Neural progenitor cell (in vitro differentiated cells): ENCODE measurements around the gene ANKRD13D.

ENCODE experiments used
- CTCF ChIP-seq: fragments of 200-600 bp; sonication (generic); IDR thresholded peaks from 2 replicates; pipeline ENCODE4 v1.5.1; 2017; ENCODE audit warnings: antibody characterized with exemption, mild to moderate bottlenecking
- EZH2 ChIP-seq: fragments of 200-600 bp; sonication (generic); IDR thresholded peaks from 2 replicates; pipeline ENCODE4 v1.6.1; 2017; ENCODE audit warnings: antibody characterized with exemption, mild to moderate bottlenecking, moderate library complexity
- EZH2phosphoT487 ChIP-seq: fragments of 200-600 bp; sonication (generic); IDR thresholded peaks from 2 replicates; pipeline ENCODE4 v1.6.1; 2017; ENCODE audit warnings: antibody characterized with exemption

DNA sequence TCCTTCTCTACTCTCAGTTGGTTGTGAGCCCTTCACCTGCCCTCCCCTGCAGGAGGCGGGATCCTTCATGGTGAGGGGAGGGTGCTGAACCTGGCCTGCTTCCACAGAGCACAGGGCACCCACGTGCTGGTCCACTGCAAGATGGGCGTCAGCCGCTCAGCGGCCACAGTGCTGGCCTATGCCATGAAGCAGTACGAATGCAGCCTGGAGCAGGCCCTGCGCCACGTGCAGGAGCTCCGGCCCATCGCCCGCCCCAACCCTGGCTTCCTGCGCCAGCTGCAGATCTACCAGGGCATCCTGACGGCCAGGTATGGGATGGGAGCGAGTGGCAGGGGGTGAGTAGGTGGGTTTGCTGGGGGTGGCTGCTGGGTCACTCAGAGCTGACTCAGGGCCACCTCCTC, 20.6 kb downstream of the ANKRD13D start:
- TF ChIP-seq CTCF (no peak), EZH2phosphoT487 (no peak), EZH2 (no peak)
